Dedifferentiated amniotic fluid mesenchymal stem cell (primary cell): Measurements from ENCODE around the gene PALM.
"Not testable (repeated sequence)": the region's sequence is repeated elsewhere in the genome, so short reads cannot be mapped to it uniquely, and the experiment has no call there.

Experiments used
- DNase-seq: peaks from one replicate; pipeline ENCODE4 v3.0.0-alpha.2; 2016; ENCODE audit errors: extremely low spot score

PALM gene

DNA sequence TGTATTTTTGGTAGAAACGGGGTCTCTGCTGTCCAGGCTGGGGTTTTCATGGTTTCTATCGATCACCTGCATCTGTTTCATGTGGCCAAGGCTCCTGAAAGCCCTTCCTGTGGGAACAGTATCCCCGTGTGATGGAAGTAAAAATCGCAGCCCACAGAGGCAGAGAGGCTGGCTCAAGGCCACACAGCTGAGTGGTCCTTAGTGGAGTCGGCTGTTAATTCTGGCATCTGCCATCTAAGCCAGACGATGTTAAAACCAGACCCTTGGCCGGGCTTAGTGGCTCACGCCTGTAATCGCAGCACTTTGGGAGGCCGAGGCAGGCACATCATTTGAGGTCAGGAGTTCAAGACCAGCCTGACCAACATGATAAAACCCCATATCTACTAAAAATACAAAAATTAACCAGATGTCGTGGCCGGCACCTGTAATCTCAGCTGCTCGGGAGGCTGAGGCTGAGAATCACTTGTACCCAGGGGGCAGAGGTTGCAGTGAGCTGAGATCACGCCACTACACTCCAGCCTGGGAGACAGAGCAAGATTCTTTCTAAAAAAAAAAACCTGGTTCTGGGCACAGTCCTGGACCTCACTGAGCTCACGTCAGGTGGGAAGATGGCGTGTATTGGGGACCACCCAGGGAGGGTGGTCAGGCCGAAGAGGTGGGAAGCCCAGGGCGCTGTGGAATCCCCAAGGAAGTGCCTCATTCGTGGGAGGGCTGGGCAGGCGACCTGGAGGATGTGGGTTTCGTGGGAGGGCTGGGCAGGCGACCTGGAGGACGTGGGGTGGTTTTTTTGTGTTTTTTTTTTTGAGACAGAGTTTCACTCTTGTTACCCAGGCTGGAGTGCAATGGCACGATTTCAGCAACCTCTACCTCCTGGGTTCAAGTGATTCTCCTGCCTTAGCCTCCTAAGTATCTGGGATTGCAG is 23.7 kb downstream of the PALM start:
- no peak for DNase-seq

GRCh38 chr19:734716-735115 is 26.0 kb downstream of the PALM start:
- no peak for DNase-seq

DNA sequence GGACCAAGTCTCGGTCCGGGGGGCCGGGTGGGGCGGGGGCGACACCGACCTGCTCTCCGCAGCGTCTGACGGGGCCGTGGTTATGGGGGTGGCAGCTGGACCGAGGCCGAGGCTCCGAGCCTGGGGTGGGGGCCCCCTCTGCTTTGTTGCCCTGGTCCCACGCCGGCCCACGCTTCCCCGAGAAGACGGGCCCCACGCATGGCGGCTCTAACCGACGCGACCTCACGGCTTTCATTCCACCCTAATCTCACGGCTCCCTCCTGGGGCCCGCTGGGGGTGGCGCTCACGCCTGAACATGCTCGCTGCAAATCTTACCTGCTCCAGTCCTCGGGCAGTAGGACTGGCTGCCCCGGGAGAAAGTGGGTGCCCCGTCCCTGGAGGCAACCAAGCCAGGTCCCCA is 27.4 kb downstream of the PALM start:
- DNase-seq: no peak

- DNase-seq: no peak
These were observed 28.9 kb downstream of the PALM start for GRCh38 chr19:737591-738093.

- no peak for DNase-seq
These were observed 29.9 kb downstream of the PALM start for GRCh38 chr19:738509-739128.

DNA sequence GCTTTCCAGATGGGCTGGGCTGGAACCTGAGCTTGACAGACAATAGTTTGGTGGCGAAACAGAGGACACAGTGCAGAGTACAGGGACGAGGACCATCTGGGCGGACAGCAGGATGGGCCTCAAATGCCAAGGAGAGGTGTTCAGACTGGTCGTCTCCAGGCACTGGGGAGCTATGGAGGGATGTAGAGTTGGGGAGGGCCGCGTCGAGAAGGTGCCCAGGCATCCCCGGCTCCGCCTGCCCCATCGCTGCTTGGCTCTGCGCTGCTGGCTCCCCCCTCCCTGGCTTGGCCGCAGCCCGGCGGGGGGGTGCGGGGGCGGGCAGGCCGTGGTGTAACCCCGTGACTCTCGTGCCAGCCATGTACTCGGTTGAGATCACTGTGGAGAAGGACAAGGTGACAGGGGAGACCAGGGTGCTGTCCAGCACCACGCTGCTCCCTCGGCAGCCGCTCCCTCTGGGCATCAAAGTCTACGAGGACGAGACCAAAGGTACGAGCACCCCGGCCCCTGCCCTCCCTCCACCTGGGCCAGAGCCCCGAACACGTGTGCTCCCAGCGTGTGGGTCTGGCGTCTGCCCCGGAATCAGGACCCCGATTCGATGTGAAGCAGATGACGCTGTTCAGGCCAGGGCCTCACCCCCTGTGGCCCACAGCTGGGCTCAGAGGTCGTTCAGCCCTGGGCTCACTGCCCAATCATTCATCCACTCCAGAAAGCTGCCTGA is 31.4 kb downstream of the PALM start:
- no peak for DNase-seq

DNA sequence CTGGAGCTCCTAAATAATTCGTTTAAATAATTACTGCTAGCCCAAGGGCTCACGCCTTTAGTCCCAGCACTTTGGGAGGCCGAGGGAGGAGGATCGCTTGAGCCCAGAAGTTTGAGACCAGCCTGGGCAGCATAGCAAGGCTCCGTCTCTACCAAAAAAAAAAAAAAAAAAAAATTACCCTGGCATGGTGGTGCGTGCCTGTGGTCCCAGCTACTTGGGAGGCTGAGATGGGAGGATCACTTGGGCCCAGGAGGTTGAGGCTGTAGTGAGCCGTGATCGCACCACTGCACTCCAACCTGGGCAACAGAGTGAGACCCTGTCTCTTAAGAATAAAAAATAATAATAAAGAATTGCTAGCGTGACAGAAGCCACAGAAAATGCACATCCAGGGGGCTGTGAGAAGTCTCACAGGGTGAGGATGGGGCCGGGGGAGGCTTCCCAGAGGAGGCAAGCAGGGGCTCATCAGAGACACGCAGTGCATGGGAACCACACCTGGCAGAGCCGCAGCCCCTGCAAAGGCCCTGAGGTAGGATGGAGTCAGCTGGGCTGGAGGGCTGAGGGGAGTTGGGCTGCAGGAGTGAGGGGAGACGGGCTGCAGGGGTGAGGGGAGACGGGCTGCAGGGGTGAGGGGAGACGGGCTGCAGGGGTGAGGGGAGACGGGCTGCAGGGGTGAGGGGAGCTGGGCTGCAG is 32.2 kb downstream of the PALM start:
- not testable (repeated sequence) for DNase-seq

DNA sequence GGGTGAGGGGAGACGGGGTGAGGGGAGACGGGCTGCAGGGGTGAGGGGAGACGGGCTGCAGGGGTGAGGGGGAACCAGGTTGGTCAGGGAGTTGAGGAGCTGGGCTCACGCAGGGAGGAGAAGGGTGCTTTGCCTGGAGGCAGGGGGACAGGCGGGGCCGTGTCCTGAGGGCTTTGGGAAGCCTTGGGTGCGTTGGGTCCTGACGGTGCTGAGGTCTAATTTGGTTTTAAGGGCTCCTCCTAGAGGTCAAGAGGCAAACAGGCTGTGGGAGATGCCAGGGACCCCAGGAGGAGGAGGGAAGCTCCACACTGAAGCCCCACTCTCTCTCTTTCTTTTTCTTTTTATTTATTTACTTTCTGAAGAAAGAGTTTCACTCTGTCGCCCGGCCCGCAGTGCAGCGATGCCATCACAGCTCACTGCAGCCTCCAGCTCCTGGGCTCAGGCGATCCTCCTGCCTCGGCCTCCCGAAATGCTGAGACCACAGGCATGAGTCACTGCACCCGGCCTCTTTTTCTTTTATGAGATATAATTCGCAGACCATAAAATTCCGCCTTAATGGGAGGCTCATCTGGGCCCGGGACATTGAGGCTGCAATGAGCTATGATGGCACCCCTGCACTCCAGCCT is 32.9 kb downstream of the PALM start:
- no peak for DNase-seq

GRCh38 chr19:742540-743075 is 33.9 kb downstream of the PALM start:
- no peak for DNase-seq

GRCh38 chr19:743168-743687 is 34.5 kb downstream of the PALM start:
- no peak for DNase-seq

DNA sequence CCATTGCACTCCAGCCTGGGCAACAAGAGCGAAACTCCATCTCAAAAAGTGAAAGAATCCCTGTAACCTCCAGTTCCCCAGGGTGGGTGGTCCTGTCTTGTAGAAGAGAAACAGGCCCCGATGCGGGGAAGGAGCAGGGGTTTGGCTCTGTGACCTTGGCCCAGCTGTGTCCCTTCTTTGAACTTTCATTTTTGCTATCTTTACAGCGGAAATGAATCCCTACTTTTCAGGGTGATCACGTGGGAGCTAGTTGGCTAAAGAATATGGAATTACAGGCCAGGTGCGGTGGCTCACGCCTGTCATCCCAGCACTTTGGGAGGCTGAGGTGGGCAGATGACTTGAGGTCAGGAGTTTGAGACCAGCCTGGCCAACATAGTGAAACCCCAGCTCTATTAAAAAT is 36.4 kb downstream of the PALM start:
- not testable (repeated sequence) for DNase-seq

DNA sequence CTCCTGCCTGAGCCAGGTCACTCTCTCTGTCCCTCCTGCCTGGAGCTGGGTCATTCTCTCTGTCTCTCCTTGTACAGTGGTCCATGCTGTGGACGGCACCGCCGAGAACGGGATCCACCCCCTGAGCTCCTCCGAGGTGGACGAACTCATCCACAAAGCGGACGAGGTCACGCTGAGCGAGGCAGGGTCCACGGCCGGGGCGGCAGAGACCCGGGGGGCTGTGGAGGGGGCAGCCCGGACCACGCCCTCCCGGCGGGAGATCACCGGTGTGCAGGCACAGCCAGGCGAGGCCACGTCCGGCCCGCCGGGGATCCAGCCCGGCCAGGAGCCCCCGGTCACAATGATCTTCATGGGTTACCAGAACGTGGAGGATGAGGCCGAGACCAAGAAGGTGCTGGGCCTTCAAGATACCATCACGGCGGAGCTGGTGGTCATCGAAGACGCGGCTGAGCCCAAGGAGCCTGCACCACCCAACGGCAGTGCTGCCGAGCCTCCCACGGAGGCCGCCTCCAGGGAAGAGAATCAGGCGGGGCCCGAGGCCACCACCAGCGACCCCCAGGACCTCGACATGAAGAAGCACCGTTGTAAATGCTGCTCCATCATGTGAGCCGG is 37.6 kb downstream of the PALM start:
- DNase-seq: no peak

DNA sequence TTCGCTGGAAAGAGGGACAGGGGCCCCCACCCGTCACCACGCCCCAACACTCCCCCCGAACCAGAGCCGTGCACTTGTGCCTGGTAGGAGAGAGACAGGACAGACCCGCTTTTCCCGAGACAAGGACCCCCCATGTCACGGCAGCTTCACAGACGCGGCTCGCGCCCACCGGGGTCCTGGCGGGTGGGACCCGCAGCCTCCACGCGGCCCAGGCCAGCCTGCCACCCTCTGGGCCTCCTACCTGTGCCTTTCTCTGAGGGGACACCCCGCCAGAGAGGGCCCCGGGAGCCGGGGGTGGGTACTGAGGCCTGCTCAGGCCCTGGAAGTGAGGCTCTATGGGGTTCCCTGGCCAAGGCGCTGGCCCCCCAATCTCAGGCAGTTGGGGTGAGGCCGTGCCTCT is 38.2 kb downstream of the PALM start:
- DNase-seq: no peak

GRCh38 chr19:747432-748273 is 38.9 kb downstream of the PALM start:
- no peak for DNase-seq

- no peak for DNase-seq
These were observed 39.5 kb downstream of the PALM start for GRCh38 chr19:748274-748598.

DNA sequence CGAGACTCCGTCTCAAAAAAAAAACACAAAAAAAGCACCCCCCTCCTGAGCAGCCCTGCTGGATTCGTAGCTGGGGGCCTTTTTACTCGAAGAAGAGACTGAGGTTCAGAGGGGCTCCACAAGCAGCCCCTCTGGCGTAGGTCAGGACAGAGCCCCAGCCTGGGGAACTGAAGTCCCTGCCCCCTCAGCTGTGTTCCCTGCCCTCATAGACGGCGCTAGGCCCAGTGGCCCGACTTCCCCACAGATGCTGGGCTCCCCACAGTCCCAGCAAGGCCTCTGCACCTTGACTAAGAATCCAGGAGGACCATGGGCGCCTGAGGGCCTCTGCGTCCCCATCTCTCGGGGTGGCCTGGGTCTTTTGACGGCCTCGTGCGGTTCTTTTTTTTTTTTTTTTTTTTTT is 41.1 kb downstream of the PALM start:
- no peak for DNase-seq

- no peak for DNase-seq
These were observed 42.1 kb downstream of the PALM start, which contains the start of gene MISP for GRCh38 chr19:750640-751423. MISP (plus strand) TSS chr19:751112; CDS start chr19:756947, 5,835 bp downstream.

- DNase-seq: peak; percentile 50
These were observed 43.0 kb downstream of the PALM start for GRCh38 chr19:751501-752341.
